GM12874 (cell line): ENCODE measurements around the gene ERLEC1.

Source experiments
- CTCF ChIP-seq: IDR thresholded peaks from 2 replicates; pipeline ENCODE4 v1.5.1; 2011; ENCODE audit warnings: low read depth, mild to moderate bottlenecking, control low read depth, low read length, moderate library complexity; ENCODE audit not compliant: insufficient read depth

ERLEC1 gene

GRCh38 chr2:53859206-53860181 lies 72.7 kb downstream of the ERLEC1 start, which contains the start of gene GPR75:
Gene GPR75, minus strand, starts transcription at chr2:53859967. Its CDS starts 5,211 bp downstream, at chr2:53854756.
- TF ChIP-seq CTCF = no peak

GRCh38 chr2:53861824-53862223 lies 75.0 kb downstream of the ERLEC1 start:
- TF ChIP-seq CTCF = no peak

GRCh38 chr2:53863538-53864227 lies 76.8 kb downstream of the ERLEC1 start:
- no peak for TF ChIP-seq CTCF

- no peak for TF ChIP-seq CTCF
Measured at GRCh38 chr2:53865264-53865663, 78.4 kb downstream of the ERLEC1 start.

- no peak for TF ChIP-seq CTCF
Measured at GRCh38 chr2:53865962-53866361, 79.1 kb downstream of the ERLEC1 start.

- TF ChIP-seq CTCF = no peak
Measured at GRCh38 chr2:53867169-53867568, 80.3 kb downstream of the ERLEC1 start.

GRCh38 chr2:53867773-53868172 lies 80.9 kb downstream of the ERLEC1 start:
- no peak for TF ChIP-seq CTCF
